GM21529 (cell line): ENCODE results near the gene AGXT.

Experiments
- ATAC-seq: cut with Tn5 transposase; IDR thresholded peaks from one replicate; pipeline ENCODE4 v1.9.1; 2021; ENCODE audit not compliant: unreplicated experiment

AGXT gene

GRCh38 chr2:240912878-240913809 lies 44.5 kb downstream of the AGXT start:
- ATAC-seq: no peak

GRCh38 chr2:240913810-240914644 lies 45.4 kb downstream of the AGXT start:
- no peak for ATAC-seq

GRCh38 chr2:240914645-240915525 lies 46.3 kb downstream of the AGXT start:
- no peak for ATAC-seq

GRCh38 chr2:240915526-240916341 lies 47.1 kb downstream of the AGXT start:
- ATAC-seq: no peak

GRCh38 chr2:240916571-240917008 lies 48.0 kb downstream of the AGXT start:
- no peak for ATAC-seq

- no peak for ATAC-seq
Observed at GRCh38 chr2:240917009-240917683, 48.5 kb downstream of the AGXT start.

- no peak for ATAC-seq
Observed at GRCh38 chr2:240917684-240918257, 49.1 kb downstream of the AGXT start.

- ATAC-seq: no peak
Observed at GRCh38 chr2:240918258-240919091, 49.9 kb downstream of the AGXT start.

GRCh38 chr2:240919161-240919781 lies 50.6 kb downstream of the AGXT start:
- ATAC-seq: no peak

GRCh38 chr2:240919786-240920782 lies 51.5 kb downstream of the AGXT start:
- no peak for ATAC-seq

- ATAC-seq: no peak
Observed at GRCh38 chr2:240920783-240921231, 52.2 kb downstream of the AGXT start.

- ATAC-seq: no peak
Observed at GRCh38 chr2:240921311-240921994, 52.8 kb downstream of the AGXT start.

- ATAC-seq: no peak
Observed at GRCh38 chr2:240921995-240922244, 53.3 kb downstream of the AGXT start.

- no peak for ATAC-seq
Observed at GRCh38 chr2:240922245-240922981, 53.8 kb downstream of the AGXT start.

- ATAC-seq: no peak
Observed at GRCh38 chr2:240922982-240923537, 54.4 kb downstream of the AGXT start.
